Measurements from ENCODE around the gene CASP8. TPM values are rescaled to one million over a fixed set of nuclear protein-coding genes. Genes with fewer than 3 reads are reported as not detected.

Gene CASP8
- total RNA-seq, 1 experiment from 2014 or later = 101 TPM

DNA sequence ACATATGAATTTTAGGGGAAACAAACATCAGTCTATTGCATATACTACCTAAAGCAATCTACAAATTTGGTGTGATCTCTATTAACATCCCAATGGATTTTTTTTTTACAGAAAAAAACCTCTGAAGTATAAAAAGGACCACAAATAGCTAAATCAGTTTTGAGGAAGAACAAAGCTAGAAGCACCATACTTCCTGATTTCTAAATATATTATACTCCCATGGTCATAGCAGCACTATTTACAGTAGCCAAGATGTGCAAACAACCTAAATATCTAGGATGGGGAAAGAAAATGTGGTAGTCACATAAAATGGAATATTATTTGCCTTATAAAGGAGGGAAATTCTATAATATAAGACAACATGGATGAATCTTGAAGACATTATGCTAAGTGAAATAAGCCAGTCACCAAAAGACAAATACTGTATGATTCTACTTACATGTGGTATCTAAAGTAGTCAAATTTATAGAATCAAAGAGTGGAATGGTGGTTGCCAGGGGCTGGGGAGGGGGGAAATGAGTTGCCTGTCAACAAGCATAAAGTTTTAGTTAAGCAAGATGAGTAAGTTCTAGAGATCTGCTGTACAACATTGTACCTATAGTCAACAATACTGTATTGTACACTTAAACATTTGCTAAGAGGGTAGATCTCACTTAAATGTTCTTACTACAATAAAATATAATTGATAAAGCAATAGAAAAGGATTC is 17.6 kb upstream of the CASP8 start:
- no peak for DNase-seq (ENCODE audit: low spot score)

DNA sequence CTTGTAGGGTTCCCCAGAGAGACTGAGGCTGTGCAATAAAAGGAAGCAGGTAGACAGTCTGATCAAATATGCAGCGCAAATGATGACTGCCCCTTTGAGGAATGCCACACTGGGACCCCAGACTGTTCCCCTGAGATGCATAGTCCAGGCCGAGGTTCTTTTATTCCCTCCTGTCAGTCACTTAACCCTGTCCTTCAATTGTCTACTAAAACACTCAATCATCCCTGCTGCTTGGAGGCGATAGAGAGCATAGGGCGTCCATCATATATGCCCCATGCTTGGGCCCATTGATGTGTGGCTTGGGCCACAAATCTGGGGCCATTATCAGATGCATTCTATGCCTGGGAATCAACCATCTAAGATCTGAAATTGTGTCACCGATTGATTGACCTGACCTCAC is 15.5 kb upstream of the CASP8 start:
- DNase-seq (ENCODE audit: low spot score) = no peak

GRCh38 chr2:201246280-201246679 is 14.1 kb upstream of the CASP8 start:
- DNase-seq (ENCODE audit: low spot score) = no peak

GRCh38 chr2:201248288-201248844 is 12.0 kb upstream of the CASP8 start:
- DNase-seq (ENCODE audit: low spot score) = no peak

DNA sequence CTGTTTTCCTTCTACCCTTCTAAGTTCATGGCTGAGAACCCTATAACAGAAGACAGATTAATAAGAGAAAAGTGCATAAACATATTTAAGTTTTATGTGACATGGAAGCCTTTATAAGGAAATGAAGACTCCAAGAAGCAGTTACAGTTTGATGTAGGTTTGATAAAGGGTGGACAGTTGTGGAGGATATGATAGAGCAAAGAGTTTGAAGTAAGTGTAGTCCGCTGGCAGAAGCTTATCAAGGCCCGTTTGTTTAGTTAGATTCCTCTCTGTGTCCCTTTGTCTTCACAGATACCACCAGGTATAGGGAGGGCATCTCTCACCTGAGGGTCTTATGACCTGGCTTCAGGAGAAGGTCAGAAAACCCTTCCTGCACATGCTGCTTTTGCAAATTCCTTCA is 10.4 kb upstream of the CASP8 start:
- no peak for DNase-seq (ENCODE audit: low spot score)

DNA sequence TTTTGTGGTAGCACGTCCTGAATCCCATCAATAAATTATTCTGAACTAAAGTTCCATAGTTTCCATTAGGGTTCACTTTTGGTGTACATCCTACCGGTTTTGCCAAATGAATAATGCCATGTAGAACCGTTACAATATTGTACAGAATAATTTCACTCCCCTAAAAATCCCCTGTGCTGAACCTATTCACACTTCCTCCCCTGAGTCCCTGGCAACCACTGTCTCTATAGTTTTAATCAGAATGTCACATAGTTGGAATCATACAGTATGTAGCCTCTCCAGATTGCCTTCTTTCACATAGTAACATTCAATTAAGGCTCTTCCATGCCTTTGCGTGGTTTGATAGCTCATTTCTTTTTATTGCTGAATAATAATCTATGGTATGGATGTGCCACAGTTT is 9.6 kb upstream of the CASP8 start:
- no peak for DNase-seq (ENCODE audit: low spot score)

DNA sequence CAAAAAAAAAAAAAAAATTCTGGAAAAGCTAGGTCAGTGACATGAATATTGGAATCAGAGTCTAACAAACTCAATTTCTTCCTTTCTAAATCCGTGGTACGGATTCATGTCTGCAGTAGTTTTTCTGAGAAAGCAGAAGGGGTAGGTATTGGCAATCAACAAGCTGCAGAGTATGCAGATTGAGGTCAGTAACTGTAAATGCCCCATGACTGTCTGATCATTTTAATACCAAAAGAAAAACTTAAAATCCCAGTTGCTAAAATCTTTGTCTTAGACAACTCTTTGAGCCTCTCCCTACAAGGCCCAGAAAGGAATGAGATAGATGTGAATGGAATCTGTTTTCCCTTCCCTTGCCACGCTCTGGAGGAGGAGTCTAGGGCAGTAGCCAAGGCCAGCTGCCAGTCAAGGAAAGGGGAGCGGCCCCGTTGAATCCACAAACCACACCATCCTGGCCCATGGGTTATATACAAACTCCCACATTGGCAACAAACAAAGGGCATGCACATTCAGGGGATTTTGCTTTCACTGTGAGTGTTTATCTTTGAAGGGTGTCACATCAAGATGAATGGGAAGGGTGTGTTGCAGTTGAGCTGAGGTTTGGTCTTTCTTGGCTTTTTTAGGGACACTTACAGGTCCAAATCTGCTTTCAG is 6.1 kb upstream of the CASP8 start:
- peak; percentile 65 for DNase-seq (ENCODE audit: low spot score)

- no peak for DNase-seq (ENCODE audit: low spot score)
These were observed 4.8 kb upstream of the CASP8 start for GRCh38 chr2:201255408-201256033.

DNA sequence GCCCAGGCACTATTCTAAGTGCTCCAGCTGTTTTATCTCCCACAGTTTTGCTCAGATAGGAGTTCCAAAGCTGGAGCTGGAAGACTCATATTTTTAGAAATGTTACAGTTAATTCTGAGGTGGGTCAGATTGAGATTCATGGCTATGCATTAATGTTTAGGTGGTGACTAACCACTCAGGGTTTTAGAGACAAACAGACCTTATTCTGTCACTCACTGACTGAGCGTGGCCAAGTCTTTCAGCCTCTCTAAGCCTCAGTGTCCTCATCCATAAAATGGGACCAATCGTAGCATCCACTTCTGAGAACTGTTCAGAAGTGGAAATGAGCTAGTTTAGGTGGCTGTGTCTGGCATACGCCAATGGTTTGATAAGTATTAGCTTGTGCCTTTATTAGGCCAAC is 4.3 kb upstream of the CASP8 start:
- no peak for DNase-seq (ENCODE audit: low spot score)

DNA sequence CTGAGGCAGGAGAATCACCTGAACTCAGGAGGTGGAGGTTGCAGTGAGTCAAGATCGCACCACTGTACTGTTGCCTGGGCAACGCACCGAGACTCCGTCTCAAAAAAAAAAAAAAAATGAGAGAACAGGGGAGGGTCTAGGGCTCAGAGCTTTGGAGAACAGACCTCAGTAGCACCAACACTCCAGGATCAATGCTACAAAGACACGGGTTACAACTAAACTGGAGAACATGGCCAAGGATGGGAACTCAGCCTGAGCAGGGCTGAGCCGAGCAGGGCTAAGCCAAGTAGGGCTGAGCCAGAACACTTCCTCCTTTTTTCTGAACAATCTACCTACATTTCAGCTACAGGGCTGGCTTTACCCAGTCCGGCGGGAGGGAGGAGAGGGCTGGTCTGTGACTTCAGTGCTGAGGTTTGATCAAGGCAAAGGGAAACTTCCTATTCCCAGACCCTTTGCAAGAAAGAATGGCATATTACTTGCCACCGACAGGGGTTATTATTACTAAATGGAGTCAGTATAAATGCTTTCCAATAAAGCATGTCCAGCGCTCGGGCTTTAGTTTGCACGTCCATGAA is 2.9 kb upstream of the CASP8 start:
- no peak for DNase-seq (ENCODE audit: low spot score)

DNA sequence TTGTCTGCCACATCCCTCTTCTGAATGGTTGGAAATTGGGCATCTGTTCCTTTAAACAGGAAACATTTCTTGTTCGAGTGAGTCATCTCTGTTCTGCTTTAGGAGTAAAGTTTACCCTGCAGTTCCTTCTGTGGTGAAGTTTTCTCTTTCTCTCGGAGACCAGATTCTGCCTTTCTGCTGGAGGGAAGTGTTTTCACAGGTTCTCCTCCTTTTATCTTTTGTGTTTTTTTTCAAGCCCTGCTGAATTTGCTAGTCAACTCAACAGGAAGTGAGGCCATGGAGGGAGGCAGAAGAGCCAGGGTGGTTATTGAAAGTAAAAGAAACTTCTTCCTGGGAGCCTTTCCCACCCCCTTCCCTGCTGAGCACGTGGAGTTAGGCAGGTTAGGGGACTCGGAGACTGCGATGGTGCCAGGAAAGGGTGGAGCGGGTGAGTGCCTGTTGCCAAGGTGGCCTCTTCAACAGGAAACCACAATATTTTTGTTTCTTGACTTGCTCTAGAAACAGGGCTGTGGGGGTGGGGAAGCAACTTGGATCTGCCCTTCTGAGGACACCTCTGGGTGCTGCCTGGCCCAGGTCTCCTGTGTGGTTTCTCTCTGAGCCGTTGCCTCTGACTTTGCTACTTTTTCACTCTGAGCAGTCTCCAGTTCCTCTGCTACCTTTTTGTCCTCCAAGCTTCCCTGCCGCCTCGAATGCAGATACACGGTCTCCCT is 2.2 kb upstream of the CASP8 start:
- peak; percentile 90 for DNase-seq (ENCODE audit: low spot score)

GRCh38 chr2:201258666-201259615 is 1.4 kb upstream of the CASP8 start:
- no peak for DNase-seq (ENCODE audit: low spot score)

DNA sequence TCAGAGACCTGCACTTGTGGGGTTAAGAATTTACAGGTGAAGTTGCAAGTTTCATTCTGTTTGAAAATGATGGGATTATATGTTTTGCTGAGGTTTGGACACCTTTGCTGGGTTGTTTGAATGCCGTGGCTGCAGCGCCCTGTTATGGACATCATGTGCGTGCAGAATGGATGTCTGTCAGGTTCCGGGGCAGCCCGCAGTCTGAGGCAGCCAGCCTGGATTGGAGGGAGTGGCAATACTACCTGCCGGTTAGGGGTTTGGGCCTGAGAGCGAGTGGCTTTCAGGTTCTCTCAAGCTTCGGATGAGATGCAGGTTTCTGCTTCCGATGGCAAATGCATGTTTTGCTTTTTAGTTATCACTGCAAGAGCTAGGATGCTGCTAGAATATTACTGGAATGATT is 1.1 kb downstream of the CASP8 start:
- no peak for DNase-seq (ENCODE audit: low spot score)

- DNase-seq (ENCODE audit: low spot score) = no peak
These were observed 1.6 kb downstream of the CASP8 start for GRCh38 chr2:201261906-201262305.

GRCh38 chr2:201262718-201263117 is 2.4 kb downstream of the CASP8 start:
- no peak for DNase-seq (ENCODE audit: low spot score)

GRCh38 chr2:201263779-201264178 is 3.4 kb downstream of the CASP8 start:
- no peak for DNase-seq (ENCODE audit: low spot score)

GRCh38 chr2:201264472-201265173 is 4.3 kb downstream of the CASP8 start:
- DNase-seq (ENCODE audit: low spot score) = no peak

- no peak for DNase-seq (ENCODE audit: low spot score)
These were observed 6.3 kb downstream of the CASP8 start for GRCh38 chr2:201266629-201267028.

DNA sequence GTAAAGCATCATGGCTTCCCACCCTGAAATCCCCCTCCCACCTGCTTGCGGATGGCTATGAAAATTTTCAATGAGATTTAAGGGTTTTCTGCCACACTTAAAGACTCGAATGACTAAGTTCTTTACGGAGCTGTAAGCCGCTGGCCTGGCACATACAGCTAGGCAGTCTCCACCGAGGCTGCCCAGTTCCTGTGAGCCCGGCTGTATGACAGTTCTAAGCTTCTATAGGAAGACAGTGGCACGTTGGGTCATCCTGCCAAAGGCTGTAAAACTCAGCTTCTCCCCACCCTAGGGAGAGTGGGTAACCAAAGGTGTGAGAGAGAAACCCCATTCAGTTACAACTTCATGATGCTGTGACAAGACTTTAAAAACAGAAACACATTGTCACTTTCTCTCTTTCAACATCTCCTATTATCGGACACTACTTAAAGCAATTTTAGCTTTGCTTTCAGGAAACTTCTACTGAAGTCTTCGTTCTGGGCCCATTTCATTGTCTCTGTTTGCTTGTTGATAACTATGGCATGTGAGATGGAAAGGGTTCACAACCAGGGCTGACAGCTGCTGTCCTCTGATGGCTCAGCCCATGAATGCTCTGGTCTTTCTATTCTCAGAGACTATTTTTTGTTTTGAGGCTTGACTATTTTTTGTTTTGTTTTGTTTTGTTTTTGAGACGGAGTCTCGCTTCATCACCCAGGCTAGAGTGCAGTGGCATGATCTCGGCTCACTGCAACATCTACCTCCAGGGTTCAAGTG is 7.1 kb downstream of the CASP8 start:
- DNase-seq (ENCODE audit: low spot score) = no peak
